Measurements from ENCODE around the gene IGFBP3.

IGFBP3 gene

DNA sequence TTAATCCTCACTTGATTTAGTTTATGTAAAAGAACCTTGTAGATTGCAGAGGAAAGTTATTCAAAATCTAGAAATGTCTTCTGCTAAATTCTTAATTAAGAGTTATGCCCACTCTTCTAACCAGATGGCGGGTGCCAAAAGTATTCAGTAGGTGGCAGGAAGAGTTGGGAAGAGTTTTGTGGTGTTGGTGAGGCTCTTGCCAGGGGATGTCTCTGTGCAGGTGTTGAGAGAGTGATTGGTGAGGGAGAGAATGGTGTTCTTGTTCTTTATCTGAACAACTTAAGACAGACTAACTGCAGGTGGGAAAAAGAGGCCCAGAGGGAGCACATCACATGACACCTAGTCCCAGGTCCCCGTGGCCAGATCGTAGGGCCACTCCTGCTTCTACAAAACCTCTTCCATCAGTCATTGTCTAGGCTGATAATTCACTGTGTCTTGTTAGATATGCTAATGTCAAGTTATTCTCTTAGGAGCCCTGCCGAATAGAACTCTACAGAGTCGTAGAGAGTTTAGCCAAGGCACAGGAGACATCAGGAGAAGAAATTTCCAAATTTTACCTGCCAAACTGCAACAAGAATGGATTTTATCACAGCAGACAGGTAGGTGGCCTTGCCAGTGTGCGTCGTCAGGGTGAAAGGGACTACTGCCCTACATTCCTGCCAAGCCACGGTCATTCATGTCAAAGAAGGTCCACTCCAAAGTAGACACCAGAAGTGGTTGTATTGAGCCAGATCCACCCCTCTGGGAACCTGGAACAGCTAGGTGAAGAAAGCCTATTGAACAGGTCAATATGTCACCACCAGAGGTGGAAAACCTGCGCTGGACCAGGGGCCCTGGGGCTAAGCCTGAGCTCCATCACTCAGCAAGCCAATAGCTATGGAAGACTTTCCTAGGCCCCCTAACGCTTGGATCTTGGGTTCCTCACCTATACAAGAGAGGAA is 29.3 kb downstream of the IGFBP3 start:
- no peak for DNase-seq (ENCODE audit: low read depth)

DNA sequence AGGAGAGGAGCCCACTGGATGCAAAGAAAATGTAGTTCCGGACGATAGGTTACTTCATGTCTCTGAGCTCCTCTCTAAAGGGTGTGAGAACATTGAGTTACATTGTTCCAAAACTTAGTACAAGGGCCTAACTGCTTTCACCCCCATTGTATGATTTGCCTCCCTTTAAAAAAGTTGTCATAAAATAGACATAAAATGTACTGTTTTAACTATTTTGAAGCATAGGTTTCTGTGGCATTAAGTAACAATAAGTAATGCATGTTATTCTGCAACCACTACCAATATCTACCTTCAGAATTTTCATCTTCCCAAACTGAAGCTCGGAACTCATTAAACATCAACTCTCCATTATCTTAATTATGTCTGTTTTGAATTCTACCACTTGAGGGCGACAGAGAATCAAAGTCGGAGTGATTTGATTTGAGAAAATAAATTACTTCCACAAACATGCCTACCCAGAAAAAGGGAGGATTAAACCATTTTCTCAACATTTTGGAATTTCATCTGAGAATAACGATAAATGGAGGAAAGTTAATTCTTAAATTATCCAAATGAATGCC is 30.1 kb downstream of the IGFBP3 start:
- DNase-seq (ENCODE audit: low read depth), result peak; percentile 48

DNA sequence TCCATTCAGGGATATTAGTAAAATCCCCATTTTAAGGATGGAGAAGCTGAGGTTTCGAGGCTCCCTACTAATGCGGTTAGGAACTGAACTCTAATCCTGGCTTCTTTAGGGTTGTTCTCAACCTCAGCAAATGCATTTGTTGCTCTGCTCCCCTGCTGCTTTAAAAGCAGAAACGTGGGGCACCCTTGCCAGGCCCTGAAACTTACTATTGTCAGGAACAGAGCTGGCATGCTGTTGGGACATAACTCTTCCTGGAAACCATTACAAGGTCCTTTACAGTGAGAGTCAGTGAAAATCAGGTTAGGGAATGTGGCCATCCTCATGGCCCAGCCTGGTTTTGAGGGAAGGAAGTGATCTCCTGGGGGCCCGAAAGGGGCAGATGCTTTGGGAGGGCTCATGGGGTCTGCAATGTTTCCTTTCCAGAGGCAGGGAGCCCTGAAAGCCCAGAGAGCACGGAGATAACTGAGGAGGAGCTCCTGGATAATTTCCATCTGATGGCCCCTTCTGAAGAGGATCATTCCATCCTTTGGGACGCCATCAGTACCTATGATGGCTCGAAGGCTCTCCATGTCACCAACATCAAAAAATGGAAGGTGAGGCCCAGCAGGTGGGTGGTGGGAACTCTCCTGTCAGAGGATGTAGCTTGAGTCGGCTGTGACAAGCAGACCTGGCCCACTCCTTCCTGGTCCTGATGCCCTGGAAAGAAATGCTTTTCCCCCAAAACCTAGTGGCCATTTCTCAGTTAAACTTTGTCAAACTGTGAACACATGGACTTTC is 30.8 kb downstream of the IGFBP3 start:
- DNase-seq (ENCODE audit: low read depth), result no peak

DNA sequence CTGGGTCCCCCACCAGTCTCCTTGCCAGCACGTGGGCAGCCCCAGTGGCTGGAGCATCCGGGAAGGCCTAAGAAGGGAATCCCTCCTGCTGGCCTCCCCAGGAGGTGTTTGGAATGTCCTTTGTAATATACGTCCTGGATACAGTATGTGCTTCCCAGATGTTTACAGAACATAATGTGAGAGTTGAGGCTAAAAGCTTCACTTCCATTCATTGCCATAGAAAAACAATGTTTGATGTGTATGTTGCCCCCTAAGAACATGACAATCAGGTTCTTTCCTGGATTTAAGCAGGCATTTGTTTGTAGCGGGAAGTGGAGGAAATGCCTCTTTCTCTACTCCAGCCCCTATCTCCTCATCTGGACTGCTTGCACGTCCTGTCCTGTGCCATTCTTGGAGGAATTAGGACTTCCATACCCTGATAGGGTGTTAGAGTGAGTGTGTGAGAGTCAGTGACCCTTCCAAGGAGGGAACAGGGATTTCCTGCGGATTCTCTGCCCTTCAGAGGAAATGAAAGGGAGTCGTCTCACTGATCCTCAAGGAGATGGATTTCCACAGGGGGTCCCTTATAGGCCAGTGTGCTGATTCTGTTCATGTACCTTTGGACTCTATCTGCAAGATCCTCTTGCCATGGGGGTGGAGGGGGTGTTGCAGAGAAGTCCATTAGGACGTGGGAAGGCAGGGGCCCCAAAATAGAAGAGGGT is 31.6 kb downstream of the IGFBP3 start:
- DNase-seq (ENCODE audit: low read depth), result no peak

DNA sequence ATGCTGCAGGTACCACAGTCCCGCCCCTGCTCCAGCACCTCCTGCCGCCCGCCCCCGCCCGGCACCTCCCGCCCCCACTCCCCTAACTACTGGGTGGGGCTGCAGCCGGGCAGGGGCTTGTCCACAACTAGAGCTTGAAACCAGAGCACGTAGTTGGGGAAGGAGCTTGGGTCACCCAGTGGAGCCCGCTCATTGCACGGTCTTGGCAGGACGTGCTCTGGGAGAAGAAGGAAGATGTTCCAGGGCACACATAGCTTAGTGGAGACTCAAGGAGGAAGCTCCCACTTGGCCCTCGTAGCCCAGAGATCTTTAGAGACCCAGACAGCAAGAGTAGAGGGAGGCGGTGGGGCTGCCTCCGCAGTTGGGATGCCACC is 32.1 kb downstream of the IGFBP3 start:
- DNase-seq (ENCODE audit: low read depth), result no peak

DNA sequence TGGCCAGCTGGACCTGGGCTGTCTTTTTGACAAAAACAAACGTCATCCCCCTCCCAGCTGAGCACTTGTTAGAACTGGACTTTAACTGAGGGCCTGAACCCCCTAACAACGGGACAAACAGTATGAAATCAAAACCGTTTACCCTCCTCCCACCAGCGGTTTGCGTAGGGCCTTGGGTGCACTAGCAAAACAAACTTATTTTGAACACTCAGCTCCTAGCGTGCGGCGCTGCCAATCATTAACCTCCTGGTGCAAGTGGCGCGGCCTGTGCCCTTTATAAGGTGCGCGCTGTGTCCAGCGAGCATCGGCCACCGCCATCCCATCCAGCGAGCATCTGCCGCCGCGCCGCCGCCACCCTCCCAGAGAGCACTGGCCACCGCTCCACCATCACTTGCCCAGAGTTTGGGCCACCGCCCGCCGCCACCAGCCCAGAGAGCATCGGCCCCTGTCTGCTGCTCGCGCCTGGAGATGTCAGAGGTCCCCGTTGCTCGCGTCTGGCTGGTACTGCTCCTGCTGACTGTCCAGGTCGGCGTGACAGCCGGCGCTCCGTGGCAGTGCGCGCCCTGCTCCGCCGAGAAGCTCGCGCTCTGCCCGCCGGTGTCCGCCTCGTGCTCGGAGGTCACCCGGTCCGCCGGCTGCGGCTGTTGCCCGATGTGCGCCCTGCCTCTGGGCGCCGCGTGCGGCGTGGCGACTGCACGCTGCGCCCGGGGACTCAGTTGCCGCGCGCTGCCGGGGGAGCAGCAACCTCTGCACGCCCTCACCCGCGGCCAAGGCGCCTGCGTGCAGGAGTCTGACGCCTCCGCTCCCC is 32.7 kb downstream of the IGFBP3 start, which contains the start of gene IGFBP1:
IGFBP1 (plus strand) TSS at position 304 of the 808 bp plus-strand sequence; CDS start at position 469, 165 bp downstream.
- peak; percentile 31 for DNase-seq (ENCODE audit: low read depth)

DNA sequence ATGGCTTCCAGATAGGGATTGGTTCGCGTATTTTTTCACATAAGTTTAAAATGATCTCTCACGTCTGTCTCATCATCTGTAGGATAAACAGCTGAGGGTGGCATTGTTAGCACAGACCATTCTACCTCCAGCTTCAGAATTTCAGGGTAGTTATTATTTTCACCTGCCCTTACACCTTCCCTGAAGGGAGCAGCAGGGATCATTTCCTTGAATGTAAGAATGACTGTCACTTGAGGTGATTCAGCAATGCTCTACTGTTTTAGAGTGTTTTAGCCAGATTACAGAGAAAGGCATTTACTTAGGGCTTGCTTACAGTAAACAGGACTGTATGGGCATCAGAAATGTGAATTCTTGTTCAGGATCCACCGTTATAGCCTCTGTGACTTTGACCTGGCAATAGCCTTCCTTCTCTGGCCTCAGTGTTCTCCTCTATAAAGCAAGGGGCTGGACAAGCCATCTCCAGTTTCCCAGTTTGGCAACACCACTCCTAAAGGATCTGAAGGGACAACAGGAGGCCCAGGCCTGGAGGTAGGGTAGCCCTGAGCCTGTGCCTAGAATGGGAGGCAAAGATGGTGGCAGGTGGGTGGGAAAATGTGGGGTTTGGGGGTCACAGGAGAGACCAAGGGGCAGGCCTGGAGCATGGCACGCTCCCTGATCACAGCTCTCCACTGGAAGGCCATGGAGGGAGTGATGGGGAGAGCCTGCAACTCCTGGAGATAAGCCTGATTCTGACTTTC is 34.0 kb downstream of the IGFBP3 start:
- no peak for DNase-seq (ENCODE audit: low read depth)

DNA sequence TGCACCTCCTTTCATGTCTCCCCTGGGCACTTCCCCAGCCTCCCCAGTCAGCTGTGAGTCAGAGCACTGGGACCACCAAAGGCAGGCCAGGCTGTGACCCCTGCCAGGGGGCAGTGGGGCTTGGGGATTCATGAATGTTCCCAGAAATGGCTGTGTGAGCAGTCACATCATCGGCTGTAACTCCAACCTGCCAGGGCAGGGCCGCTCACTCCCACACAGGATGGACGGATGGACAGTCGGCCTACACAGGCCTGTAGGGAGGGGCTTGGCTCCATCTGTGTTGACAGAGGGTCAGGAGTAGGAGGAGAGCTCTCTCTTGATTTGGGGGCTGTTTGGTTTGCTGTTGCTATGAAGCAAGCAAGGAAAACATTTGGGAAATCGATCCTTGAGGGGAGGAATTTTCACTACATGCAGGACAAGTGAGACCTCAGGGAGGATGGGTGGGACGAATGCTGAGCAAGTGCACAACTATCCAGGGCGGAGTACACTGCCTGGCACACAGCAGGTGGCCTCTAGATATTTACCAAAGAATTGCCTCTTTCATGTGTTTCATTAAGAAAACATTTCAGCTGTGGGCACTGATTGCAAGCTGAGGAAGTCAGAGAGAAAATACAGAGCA is 35.7 kb downstream of the IGFBP3 start:
- DNase-seq (ENCODE audit: low read depth), result no peak

DNA sequence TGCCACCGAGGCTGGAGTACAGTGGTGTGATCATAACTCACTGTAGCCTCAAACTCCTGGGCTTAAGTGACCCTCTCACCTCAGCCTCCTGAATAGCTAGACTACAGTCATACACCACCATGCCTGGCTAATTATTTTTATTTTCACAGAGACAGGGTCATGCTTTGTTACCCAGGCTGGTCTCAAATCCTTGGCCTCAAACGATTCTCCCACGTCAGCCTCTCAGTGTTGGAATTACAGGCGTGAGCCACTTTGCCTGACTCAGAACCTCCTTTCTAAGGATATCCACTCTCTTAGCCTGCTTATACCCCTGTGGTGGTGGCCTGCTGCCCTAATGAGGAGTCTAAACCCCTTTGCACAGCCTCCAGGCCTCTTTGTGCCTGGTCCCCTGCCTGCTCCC is 36.9 kb downstream of the IGFBP3 start:
- no peak for DNase-seq (ENCODE audit: low read depth)

DNA sequence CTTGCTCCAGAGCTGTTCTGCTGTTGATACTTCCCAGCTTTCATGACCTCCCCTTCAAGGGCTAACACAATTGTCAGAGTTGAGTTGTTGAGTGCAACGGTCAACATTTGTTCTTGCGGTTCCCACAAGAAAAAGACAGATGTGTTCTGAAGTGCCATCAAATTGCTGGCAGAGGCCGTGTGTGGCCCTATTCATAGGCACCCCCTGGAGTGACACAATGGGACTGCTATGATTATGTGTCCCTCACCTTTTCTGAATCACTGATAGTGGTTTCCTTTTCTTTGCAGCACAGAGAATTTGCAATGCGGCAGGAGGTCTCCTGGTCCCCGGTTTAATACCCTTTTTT is 38.6 kb downstream of the IGFBP3 start:
- no peak for DNase-seq (ENCODE audit: low read depth)

DNA sequence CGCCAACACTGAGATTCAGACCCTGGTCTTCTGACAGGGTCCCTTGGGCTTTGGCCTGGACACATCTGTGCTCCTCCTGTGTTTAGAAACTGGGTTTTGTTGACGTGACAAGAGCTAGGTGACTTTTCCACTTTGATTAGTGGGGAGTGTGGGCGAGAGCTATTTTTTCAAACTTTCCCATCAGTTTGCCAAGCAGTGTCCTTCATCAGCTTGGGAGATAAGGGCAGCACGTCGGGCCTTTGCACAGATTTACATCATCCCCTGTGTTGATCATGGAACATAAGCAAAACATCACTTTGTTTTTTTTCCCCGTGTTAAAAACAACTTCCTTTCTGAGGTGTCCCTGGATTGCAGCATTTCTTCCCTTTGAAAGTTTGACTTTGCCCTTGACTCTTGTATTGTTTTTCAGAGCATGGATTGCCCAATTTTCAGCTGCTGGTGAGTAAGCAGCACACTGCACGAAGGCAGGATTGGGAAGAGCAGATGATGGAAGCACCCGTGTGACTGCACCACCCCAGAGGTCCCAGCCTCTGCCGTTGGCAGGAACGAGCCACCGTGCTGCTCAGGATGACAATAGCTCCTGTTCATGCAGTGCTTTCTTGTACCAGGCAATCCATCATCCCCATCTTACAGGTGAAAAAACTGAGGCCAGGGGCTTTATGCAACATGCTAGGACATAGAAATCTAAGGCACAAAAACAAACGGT is 39.2 kb downstream of the IGFBP3 start:
- DNase-seq (ENCODE audit: low read depth), result peak; percentile 96

DNA sequence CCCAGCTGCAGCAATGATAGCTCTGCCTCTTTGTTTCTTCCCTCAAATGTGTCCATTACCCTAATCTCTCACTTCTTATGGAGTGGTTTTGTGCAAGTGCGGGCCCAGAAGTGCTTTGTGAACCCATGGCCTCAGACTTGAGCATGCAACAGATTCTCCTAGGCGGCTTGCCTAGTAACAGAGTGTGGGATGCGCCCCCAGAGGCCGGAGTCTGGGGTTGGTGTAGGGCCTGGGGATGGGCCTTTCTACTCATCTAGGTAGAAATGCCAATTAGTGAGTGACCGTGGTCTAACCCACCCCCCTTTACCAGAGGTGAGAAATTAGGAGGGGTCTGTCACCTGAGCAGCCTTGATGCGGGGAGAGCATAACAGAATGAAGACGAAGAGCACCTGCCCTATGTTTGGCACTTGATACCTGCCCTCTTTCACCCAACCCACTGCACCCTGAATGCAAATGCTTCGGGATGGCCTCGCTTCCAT is 39.8 kb downstream of the IGFBP3 start:
- no peak for DNase-seq (ENCODE audit: low read depth)

DNA sequence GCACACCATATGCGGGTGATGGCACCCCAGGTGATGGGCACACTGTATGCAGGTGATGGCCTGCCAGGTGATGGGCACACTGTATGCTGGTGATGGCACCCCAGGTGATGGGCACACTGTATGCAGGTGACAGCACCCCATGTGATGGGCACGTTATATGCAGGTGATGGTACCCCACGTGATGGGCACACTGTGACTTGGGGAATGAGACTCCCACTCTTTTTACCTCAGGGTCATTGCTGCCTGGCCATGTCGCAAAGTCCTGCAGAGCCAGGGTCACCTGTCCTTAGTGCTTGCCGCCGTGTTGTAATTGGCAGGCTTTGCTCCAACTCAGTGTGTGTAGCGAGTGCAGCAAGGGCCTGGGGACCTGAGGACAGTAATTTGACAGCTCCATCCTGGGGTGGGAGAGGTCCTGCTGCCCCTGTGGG is 40.6 kb downstream of the IGFBP3 start:
- no peak for DNase-seq (ENCODE audit: low read depth)

DNA sequence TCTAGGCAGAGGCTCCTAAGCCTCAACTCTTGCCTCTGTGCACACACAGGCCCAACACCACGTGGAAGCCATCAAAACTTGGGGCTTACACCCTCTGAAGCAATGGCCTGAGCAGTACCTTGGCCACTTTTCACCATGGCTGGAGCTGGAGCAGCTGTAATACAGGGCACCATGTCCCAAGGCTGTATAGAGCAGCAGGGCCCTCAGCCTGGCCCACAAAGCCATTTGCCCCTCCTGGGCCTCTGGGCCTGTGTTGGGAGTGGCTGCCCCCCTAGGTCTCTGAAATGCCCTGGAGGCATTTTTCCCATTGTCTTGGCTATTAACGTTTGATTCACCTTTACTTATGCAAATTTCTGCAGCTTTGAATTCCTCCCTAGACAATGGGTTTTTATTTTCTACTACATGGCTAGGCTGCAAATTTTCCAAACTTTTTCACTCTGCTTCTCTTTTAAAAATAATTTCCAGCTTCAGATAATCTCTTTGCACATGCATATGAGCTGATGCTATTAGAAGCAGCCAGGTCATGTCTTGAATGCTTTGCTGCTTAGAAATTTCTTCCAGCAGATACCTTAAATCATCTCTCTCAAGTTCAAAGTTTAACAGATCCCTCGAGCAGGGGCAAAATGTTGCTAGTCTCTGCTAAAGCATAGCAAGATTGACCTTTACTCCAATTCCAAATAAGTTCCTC is 42.5 kb downstream of the IGFBP3 start:
- DNase-seq (ENCODE audit: low read depth), result no peak

DNA sequence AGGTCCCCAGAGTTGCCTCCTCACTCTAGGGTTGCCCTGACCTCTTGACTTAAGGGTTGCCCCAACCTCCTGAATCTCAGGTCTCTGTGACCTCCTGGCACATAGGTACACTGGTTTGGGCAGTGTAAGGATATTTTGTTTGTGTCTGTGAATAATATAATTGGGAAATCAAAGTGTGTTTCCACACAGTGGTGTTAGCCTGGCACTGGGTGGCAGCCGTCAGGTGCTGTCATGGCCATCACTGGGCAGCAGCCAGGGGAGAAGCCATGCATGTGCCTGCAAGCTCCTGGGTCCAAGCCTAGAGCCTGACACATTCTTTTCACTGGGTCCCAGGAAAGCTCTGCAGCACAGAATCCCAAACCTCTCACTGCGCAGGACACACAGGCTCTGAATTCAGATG is 44.6 kb downstream of the IGFBP3 start:
- DNase-seq (ENCODE audit: low read depth), result no peak

DNA sequence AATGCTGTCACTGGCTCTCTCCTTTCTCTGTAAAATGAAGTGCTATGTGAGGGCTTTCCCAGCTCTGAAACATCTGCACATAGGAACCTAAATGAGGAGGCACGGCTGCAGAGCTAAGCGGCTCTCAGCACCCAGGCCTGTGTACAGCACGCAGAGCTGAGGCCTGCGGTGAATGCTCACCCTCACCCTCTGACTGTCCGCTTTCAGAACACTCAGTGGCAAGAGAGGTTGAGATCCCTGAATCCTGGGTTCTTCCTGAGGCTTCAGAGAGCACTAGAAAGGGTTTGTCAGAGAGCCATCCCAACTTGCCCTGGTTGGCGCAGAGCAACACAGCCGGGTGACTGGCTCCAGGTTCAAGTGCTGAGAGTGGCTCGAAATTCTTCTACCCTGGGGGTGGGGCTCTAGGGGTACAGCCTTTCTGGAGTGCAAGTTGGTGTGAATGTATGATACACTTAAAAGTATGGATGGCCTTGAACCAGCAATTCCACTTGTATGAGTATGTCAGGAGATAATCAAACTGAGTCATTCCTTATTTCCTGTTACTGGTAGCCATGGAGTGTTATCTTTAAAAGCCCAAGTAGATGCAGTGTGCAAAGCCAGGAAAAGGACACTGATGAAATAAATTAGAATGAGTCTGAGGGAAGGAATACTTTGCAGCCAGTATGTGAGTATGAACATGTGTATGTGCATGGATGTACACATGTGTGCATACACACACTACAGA is 46.5 kb downstream of the IGFBP3 start:
- DNase-seq (ENCODE audit: low read depth), result peak; percentile 94

DNA sequence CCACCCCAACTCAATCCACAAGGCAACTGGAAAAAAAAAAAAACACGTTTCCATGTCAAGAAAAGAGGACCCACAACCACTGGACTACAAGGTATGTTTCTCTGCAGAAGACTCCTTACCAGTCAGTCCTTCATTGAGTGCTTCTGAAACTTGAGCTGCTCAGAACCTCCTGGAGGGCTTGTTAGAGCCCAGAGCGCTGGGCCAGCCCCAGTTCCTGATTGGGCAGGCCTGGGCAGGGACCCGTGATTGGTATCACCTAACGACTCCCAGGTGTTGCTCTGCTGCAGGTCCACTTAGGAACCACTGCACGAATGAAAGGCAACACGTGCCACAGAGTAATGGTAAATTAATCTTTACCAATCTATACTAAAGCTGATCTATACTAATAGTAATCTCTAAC is 47.7 kb downstream of the IGFBP3 start:
- DNase-seq (ENCODE audit: low read depth), result no peak

DNA sequence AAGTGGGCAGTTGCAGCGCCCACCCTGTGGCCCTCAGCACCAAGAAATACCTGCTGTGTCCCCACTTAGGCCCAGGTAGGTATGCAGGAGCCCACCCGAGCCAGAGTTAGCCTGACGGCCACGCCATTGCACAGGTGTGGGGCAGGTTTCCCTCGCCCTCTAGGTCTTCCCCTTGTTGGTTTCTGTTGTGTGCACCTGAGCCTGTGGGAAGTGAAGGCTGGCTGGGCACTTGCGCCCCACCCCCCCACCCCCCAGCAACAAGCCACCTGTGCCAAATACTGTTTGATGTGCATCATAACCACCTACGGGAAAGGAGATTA is 48.1 kb downstream of the IGFBP3 start, which contains the start of gene CCDC201:
CCDC201 (minus strand) TSS at position 48 of the 320 bp plus-strand sequence. CDS start 75 bp downstream, outside the sequence.
- DNase-seq (ENCODE audit: low read depth), result no peak
